SH-SY5Y (cell line): ENCODE measurements around the gene CACNG6.

ENCODE experiments used
- GATA2 ChIP-seq: IDR thresholded peaks from 2 replicates; pipeline ENCODE4 v1.6.1; 2011; ENCODE audit warnings: mild to moderate bottlenecking, low read depth, low read length
- GATA3 ChIP-seq: IDR thresholded peaks from 2 replicates; pipeline ENCODE4 v1.6.1; 2011; ENCODE audit warnings: low read depth, mild to moderate bottlenecking, low read length, moderate library complexity

- no peak for TF ChIP-seq GATA2
- no peak for TF ChIP-seq GATA3
These were observed 8.3 kb downstream of the CACNG6 start for GRCh38 chr19:53999694-54000093.
